ENCODE results near the gene CDH11. TPM values are rescaled to one million over a fixed set of nuclear protein-coding genes. Genes with fewer than 3 reads are reported as not detected.

Gene CDH11
- total and polyA plus RNA-seq, 2 of the 4 experiments (the other 2 are of a cell fraction) = 266 to 601 TPM

- no peak overlapping the region for H2BK15ac ChIP-seq (ENCODE audit: low read depth, low read length)
- H3K9me1 ChIP-seq (ENCODE audit: insufficient read depth, low read length) = peaks cover 4% of the 10 kb centered on the region; the same call in 1 of the 2 replicates
- no peak overlapping the region for H4K91ac ChIP-seq (ENCODE audit: insufficient read depth, low read depth, low read length)
- H3K4ac ChIP-seq (ENCODE audit: low read depth, low read length) = no peak overlapping the region
- H3K18ac ChIP-seq (ENCODE audit: low read depth, low read length) = no peak overlapping the region
- H2BK20ac ChIP-seq (ENCODE audit: low read depth, low read length) = no peak overlapping the region
- H3K4me2 ChIP-seq (ENCODE audit: low read depth, low read length) = no peak overlapping the region
- DNase-seq (no peak), ATAC-seq (ENCODE audit: low read depth) (no peak)
- H3K9ac ChIP-seq (ENCODE audit: low read depth, low read length) = no peak overlapping the region
- peaks cover 59% of the 10 kb centered on the region for H3K36me3 ChIP-seq (ENCODE audit: control insufficient read depth, insufficient read depth, low read length)
- no peak overlapping the region for H3K27ac ChIP-seq (ENCODE audit: insufficient read depth, low read length)
- H3K14ac ChIP-seq (replicated peaks; ENCODE audit: low read depth, low read length) = no peak overlapping the region
- no peaks in the 10 kb centered on the region for H3K27me3 ChIP-seq (ENCODE audit: control insufficient read depth, insufficient read depth, low read length)
- in situ Hi-C loops (cut with MboI; ENCODE audit: low sequenced_read_pairs) = no loop called here
- no peaks in the 10 kb centered on the region; the same call in 1 of the 2 replicates for H4K20me1 ChIP-seq (ENCODE audit: insufficient read depth, low read length)
- no peak overlapping the region for H2BK120ac ChIP-seq (ENCODE audit: low read depth, low read length)
- intact Hi-C loops (cut with micrococcal nuclease) = loop anchor here (10.0 kb wide), 1 partner anchor 1608 kb away; no protein-coding TSS in a partner anchor
- H3K4me3 ChIP-seq (ENCODE audit: insufficient read depth, low read depth, low read length) = no peak overlapping the region
- ChIA-PET CTCF (interaction anchor here (1.0 kb wide), 1 partner anchor 11 kb away, joined by 3 read pairs; no protein-coding TSS in a partner anchor), POLR2A (ENCODE audit: unreplicated experiment) (no interaction called here)
- peaks cover 11 to 21% of the 10 kb centered on the region in 2 experiments for H3K79me1 ChIP-seq (ENCODE audit: low read depth in 1 of 2, low read length in 2 of 2)
- H2AK5ac ChIP-seq (ENCODE audit: low read depth, low read length) = no peak overlapping the region
- dilution Hi-C loops (cut with HindIII; ENCODE audit: low sequenced_read_pairs, unreplicated experiment) = no loop called here
- H2BK5ac ChIP-seq (ENCODE audit: low read depth, low read length, poor library complexity, severe bottlenecking) = no peak overlapping the region
- TF ChIP-seq NFE2L2 (IDR thresholded peaks at IDR 0.05; ENCODE audit: low read depth, low read length) (no peak), MAFK (IDR thresholded peaks at IDR 0.05; ENCODE audit: low read depth, low read length) (no peak), CTCF (conservative IDR thresholded peaks at IDR 0.05; ENCODE audit: low read depth, low read length) (no peak), POLR2A (IDR thresholded peaks at IDR 0.05; ENCODE audit: low read depth, low read length) (no peak), MAZ (IDR thresholded peaks at IDR 0.05; ENCODE audit: borderline replicate concordance, low read depth, low read length) (no peak), RFX5 (IDR thresholded peaks at IDR 0.05; ENCODE audit: low read depth, low read length) (no peak), RCOR1 (IDR thresholded peaks at IDR 0.05; ENCODE audit: insufficient replicate concordance, low read length) (no peak), CEBPB (IDR thresholded peaks at IDR 0.05; ENCODE audit: low read depth, low read length) (no peak), SMC3 (IDR thresholded peaks at IDR 0.05; ENCODE audit: low read depth, low read length) (no peak), ELK1 (IDR thresholded peaks at IDR 0.05; ENCODE audit: borderline replicate concordance, low read depth, low read length) (no peak), CHD1 (IDR thresholded peaks at IDR 0.05; ENCODE audit: low read depth, low read length) (no peak), RAD21 (IDR thresholded peaks at IDR 0.05; ENCODE audit: low read length) (no peak), MXI1 (IDR thresholded peaks at IDR 0.05; ENCODE audit: borderline replicate concordance, low read depth, low read length) (no peak), FOS (IDR thresholded peaks at IDR 0.05; ENCODE audit: low read depth, low read length) (no peak), BHLHE40 (IDR thresholded peaks at IDR 0.05; ENCODE audit: low read depth, low read length) (no peak)
- TF ChIP-seq, protein P1, sequence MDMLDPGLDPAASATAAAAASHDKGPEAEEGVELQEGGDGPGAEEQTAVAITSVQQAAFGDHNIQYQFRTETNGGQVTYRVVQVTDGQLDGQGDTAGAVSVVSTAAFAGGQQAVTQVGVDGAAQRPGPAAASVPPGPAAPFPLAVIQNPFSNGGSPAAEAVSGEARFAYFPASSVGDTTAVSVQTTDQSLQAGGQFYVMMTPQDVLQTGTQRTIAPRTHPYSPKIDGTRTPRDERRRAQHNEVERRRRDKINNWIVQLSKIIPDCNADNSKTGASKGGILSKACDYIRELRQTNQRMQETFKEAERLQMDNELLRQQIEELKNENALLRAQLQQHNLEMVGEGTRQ (IDR thresholded peaks at IDR 0.05; ENCODE audit: low read depth, low read length) = no peak
- no peak overlapping the region for H2AFZ ChIP-seq (replicated peaks; ENCODE audit: low read length, poor library complexity)
- BruUV-seq (replicated peaks) = no TSS peak
- H3K9me3 ChIP-seq (ENCODE audit: control insufficient read depth, insufficient read depth, low read length) = no peaks in the 10 kb centered on the region
- H2AK9ac ChIP-seq (replicated peaks; ENCODE audit: low read depth, low read length, poor library complexity) = no peak overlapping the region
- H3K56ac ChIP-seq (ENCODE audit: extremely low read depth, insufficient read depth, low read length) = no peak overlapping the region
- H4K8ac ChIP-seq (ENCODE audit: low read depth in 2 of 2, low read length in 2 of 2) = no peak overlapping the region
- no CpG with 5 or more reads among the region's 2 CpGs for WGBS, 2 experiments (ENCODE audit: extremely low coverage in 2 of 2, insufficient read length in 1 of 2)
- H3K4me1 ChIP-seq (ENCODE audit: control insufficient read depth, insufficient read depth, low read length) = peaks cover 1% of the 10 kb centered on the region; the same call in 1 of the 2 replicates
- no peak overlapping the region for H4K5ac ChIP-seq (ENCODE audit: low read depth, low read length)
- no peak overlapping the region for H3K23ac ChIP-seq (ENCODE audit: low read depth, low read length)
These were observed 148.7 kb downstream of the CDH11 start for GRCh38 chr16:64973171-64973570.
